ENCODE results near the gene WDR35.
A peak's percentile ranks its signal among the peaks of the same experiment; 100 is the strongest.

WDR35 gene

GRCh38 chr2:19989667-19990415 is at the start of gene WDR35:
Gene WDR35 (minus strand): TSS chr2:19990105. CDS start chr2:19990015, 90 bp downstream.
- peak; percentile 90 to 94 for DNase-seq

GRCh38 chr2:20037660-20038059 is 47.8 kb upstream of the WDR35 start:
- DNase-seq = no peak

DNA sequence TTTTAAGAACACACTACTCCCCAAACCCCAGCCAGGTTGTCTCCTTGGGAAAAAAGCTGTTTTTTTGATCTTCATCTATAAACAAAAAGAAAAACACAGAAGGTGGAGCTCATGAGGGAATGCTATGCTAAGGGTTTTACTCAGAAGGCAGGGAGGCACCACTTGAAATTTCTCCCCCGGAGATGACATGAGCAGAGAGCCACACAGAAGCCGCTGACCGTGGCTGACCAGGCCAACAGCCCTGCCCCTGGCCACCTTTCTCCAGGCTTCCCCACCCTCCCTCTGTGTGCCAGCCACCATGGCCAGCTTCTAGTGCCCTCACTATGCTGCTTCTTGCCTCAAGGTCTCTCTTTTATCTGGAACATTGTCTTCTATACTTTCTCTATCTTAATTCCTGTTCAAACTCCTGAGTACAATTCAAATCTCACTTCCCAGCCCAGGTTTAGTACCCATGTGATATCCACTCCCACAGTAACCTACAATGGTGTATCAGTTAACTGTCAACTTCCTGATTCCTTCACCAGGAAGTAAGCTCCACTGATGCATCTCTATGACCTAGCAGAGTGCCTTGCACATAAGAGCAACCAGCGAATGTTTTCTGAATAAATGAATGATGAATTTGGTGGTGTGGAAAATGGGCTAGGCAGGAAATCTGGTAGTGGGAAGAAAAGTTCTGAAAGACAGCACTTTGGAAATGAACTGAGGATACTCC is 46.2 kb upstream of the WDR35 start:
- no peak for DNase-seq

DNA sequence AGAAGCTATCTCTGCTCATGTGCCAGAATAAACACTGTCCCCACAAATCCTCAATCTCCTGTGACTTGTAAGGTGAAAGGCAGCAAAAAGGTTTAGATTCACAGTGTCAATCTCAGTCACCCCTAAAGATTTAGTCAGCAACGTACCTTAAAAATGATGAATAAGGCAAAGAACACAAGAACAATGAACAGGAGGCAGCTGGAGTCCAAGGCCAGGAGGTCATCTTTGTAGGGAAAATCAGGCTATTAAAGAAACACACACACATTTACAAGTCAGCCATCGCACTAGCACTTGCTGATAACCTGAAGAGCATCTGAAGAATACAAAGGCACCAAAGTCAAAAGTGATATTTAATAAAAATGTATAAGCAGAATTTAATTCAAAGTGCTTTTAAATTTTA is 44.9 kb upstream of the WDR35 start:
- no peak for DNase-seq

GRCh38 chr2:20034218-20034617 is 44.3 kb upstream of the WDR35 start:
- no peak for DNase-seq

- DNase-seq = no peak
Measured at GRCh38 chr2:20033322-20033721, 43.4 kb upstream of the WDR35 start.

DNA sequence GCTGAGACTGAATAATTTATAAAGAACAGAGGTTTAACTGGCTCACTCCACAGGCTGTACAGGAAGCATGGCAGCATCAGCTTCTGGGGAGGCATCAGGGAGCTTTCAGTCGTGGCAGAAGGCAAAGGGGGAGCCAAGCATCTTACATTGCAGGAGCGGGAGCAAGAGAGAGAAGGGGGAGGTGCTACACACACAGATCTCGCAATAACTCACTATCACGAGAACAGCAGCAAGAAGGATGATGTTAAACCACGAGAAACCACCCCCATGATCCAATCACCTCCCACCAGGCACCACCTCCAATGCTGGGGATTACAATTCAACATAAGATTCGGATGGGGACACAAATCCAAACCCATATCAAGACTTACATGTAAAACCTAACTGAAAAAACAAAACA is 40.3 kb upstream of the WDR35 start:
- no peak for DNase-seq

GRCh38 chr2:20027705-20028434 is 38.0 kb upstream of the WDR35 start:
- no peak for DNase-seq

DNA sequence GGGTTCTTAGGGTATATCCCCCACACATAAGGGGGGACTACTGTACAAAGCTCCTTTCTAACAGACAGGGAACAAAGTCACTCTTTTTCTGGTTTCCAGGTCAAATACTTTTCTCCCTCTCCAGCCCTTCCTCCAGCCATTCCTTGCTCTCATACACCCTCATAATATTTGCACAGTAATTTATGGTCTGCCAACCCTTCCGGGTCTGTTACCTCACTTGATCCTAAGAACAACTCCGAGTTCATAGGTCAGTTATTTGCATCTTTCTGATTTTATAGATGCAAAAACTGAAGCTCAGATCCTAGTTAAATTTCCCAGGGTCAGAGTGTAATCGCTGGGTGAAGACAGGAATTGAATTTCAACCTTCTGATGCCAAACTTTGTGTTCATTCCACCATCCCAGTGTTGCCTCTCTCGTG is 37.4 kb upstream of the WDR35 start:
- no peak for DNase-seq

- DNase-seq = no peak
Measured at GRCh38 chr2:20025065-20025786, 35.3 kb upstream of the WDR35 start.

DNA sequence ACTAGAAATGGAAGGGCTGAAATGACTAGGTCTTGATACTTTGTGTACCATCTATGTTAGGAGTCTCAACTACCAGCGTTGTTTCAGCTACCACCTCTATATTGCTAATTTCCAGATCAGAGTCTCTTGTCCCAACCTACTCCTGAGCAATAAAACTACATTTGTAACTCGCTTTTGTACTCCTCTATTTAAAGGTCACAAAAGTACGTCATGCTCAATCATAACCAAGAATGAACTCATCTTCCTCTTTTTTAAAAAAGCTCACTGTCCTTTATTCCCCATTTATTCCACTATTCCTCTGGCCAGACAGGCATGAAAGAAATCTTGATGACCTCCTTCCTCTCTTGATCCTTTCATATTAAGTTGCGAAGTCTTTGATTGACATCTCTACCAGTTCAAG is 33.8 kb upstream of the WDR35 start:
- no peak for DNase-seq

DNA sequence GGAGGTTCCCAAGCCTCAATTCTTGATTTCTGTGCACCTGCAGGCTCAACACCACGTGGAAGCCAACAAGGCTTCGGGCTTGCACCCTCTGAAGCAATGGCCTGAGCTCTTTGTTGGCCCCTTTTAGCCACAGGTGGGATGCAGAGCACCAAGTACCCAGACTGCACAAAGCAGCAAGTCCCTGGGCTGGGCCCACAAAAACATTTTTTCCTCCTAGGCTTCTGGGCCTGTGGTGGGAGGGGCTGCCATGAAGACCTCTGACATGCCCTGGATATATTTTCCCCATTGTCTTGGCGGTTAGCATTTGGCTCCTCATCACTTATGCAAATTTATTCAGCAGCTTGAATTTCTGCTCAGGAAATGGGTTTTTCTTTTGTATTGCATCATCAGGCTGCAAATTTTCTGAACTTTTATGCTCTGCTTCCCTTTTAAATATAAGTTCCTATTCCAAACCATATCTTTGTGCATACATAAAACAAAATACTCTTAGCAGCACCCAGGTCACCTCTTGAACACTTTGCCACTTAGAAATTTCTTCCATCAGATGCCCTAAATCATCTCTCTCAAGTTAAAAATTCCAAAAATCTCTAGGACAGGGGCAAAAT is 31.6 kb upstream of the WDR35 start:
- no peak for DNase-seq

DNA sequence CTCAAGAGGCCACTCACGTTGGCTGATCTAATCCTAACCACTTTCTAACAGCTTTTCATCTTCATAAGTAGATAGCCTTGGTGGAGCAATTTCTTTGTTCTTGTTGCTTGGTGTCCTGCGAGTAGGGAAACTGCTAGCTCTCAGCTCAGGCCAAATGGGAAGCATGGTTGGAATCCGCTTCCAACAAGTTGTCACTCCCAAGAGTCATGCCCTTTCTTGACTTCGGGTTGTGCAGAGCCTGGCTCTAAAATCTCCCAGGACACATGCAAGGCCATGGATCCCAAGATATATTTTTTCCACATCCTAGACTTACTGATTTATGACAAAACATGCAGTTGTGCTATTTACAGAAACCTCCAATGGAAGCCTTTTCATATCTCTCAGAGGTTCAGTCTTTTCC is 29.8 kb upstream of the WDR35 start:
- no peak for DNase-seq

DNA sequence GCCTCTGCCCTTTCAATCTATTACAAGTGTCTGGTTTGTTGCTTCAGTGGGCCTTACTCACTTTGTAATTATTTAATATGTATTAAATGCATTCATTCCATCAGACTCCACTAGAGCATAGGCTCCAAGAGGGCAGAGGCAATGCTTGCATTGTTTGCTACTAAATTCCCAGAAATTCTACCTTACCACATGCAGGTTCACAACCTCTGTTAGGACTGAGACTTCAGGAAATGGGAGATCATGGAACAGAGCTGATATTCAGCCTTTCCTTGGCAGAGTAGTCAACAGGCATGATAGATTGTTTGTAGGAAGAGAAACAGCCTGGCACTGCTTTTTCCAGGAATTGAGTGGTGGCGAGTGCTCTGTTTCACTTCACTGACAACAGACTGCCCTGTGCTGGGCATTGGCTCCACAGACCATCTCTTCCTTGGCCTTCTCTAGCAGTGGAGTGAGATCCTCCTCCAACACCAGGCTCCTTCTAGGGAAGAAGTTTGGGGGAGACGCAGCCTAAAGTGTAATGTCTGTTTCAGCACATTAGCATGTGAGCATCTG is 28.8 kb upstream of the WDR35 start:
- DNase-seq = no peak

GRCh38 chr2:20016346-20016745 is 26.4 kb upstream of the WDR35 start:
- no peak for DNase-seq

DNA sequence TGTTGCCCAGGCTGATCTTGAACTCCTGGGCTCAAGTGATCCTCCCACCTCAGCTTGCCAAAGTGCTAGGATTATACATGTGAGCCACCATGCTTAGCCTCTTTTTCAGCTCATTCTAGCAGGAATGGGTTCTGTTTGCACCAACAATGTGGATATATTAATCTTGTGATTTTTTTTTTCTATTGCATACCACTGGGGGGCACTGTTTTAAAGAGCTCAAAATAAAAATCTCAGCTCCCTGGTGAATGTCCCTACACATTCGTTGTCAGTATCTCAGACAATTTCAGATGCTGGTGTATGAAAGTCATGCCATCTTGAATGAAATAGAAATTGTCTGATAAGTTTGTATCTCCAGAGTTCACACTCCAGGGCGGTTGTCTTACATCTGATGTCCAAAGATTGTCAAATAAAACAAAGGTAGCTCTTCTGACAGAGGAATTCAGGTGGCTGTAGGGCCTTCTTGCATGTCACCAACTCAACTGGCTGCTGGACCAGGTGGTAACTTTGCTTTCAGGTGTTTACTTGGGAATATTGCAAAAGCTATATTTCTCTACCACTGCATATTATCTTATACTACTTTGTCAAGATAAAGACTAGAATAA is 25.7 kb upstream of the WDR35 start:
- peak in 1 of 2 experiments; percentile 56 for DNase-seq

- no peak for DNase-seq
Measured at GRCh38 chr2:20013126-20013849, 23.4 kb upstream of the WDR35 start.

- DNase-seq = no peak
Measured at GRCh38 chr2:20012282-20013125, 22.6 kb upstream of the WDR35 start, which contains the start of gene MATN3. Gene MATN3 (minus strand): TSS chr2:20012668. CDS start chr2:20012631, 37 bp downstream.

DNA sequence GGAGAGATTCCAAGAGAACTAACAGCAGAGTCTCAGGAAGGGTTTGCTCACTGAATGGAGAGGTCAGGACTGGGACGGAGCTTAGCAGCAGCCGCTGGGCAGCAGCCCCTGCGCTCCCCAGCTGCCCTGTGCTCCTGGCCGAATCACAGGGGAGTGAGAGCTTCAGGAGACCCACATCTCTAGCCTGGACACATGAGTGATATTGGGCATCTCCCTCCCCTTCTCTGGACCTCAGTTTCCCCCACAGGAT is 22.1 kb upstream of the WDR35 start:
- DNase-seq = no peak

GRCh38 chr2:20011276-20012031 is 21.5 kb upstream of the WDR35 start:
- DNase-seq = no peak
